HG02642 (cell line): Measurements from ENCODE around the gene MMAB.
"Not testable (repeated sequence)": the region's sequence is repeated elsewhere in the genome, so short reads cannot be mapped to it uniquely, and the experiment has no call there.

Source experiments
- ATAC-seq: cut with Tn5 transposase; IDR thresholded peaks from one replicate; pipeline ENCODE4 v1.9.1; 2021; ENCODE audit warnings: mild to moderate bottlenecking; ENCODE audit not compliant: unreplicated experiment, poor library complexity

Gene MMAB

DNA sequence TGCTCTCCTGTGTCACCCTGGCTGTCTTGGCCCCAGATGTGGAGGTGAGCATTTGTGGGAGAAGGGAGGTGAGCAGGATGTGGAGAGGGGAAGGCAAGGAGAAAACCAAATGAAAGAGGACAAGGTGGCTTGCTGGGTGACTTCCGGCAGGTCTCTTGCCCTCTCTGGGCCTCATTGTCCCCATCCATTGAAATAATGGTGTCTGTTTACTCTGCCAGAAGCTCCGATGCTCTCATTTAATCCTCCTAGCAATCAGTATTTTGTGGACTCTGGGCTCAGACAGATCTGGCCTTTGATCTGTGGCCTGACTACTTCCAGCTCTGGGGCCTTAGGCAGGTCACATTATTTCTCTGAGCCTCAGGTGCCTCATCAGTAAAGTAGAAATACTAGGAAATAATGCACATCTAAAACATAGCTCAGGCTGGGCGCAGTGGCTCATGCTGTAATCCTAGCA lies 30.9 kb upstream of the MMAB start:
- no peak for ATAC-seq

DNA sequence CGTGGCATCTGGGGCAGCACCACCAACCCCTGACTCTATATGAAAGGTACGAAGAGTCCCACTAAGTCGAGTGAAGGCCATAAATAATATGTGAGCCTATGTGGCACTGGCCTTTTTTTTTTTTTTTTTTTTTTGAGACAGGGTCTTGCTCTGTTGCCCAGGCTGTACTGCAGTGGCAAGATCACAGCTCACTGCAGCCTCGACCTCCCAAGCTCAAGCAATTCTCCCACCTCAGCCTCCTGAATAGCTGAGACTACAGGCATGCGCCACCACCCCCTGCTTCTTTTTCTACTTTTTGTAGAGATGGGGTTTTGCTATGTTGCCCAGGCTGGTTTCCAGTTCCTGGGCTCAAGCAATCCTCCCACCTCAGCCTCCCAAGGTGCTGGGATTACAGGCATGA lies 28.8 kb upstream of the MMAB start:
- not testable (repeated sequence) for ATAC-seq

DNA sequence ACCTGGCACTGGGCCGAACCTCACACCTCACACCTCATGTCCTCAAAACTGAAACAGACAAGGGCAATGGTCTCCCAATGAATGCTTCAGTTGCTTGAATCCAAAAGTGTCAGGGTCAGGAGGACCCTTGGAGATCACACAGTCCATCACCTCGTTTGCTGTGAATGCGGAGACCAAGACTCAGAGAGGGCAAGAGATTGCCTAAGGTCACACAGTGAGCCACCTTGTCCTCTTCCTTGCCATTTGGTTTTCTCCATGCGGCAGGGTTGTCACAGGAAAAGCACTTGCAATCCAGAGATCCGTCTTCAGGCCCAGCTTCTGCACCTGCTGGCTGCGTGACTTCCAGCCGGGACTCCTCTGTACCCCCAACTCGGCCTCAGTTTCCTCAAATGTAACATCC lies 28.3 kb upstream of the MMAB start:
- no peak for ATAC-seq

DNA sequence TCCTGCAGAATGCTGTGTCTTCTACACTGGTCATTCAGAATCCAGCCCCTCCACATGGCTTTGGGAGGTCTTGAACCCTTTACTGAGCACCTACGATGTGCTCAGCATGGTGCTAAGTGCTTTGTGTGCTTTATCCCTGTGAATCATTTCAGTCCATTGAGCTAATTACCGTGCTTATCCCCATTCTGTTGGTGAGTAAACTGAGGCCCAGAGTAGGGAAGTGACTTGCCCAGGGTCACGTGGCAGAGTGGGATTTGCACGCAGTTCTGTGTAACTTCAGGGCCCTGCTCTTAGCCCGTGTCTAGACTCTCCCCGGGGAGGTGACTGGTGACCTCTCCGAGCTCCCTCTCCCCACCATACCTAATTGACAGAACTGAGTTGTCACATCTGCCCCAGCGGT lies 27.7 kb upstream of the MMAB start:
- ATAC-seq = no peak

DNA sequence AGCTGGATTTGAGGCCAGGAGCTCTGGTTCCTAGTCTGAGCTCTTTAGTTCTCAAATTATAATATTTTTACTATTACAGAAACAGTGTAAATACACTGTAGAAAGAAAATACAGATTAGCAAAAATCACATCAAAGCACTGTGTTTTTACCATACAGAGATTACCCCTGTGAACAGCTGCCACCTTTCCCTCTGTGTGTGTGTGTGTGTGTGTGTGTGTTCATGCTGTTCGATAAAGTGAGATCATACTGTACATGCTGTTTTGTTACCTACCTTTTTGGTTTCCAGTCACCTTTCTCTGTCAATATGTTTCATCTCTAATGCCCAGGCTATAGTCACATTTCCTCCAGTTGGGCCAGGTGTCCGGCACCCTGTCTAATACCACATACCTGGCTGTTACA lies 27.2 kb upstream of the MMAB start:
- ATAC-seq = no peak

DNA sequence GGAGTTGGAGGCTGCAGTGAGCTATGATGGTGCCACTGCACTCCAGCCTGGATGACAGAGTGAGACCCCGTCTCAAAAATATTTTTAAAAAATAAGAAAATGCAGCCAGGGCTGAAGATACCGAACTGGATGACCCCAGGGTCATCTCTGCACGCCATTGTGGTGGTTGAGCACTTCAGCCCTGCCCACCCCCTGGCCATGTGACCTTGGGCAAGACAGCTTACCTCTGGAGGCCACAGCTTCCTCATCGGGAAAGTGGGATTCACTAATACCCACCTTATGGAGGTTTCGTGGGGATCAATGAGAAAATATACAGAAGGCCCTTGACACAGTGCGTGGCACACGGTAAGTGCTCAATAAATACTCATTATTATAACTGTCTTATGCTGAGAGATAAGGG lies 25.8 kb upstream of the MMAB start:
- ATAC-seq = no peak

DNA sequence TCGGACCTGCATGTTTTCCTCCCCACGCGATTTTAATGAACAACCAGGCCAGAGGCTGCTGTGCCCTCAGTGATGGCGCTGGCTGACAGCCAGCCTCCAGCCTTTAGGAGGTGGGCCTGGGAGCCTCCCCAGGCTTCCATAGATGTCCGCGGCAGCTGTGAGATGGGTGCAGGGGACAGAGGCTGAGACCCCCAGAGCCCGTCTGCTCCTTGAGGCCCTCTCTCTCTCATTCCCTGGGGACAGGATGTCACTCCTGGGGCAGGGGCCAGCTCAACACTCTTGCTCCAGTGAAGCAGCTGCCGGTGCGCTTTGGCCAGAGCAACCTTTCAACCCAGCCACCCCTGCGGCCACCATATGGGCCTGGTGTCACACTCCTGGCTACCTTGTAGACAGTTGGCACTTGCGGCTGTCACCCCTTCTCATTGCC lies 25.1 kb upstream of the MMAB start:
- no peak for ATAC-seq

DNA sequence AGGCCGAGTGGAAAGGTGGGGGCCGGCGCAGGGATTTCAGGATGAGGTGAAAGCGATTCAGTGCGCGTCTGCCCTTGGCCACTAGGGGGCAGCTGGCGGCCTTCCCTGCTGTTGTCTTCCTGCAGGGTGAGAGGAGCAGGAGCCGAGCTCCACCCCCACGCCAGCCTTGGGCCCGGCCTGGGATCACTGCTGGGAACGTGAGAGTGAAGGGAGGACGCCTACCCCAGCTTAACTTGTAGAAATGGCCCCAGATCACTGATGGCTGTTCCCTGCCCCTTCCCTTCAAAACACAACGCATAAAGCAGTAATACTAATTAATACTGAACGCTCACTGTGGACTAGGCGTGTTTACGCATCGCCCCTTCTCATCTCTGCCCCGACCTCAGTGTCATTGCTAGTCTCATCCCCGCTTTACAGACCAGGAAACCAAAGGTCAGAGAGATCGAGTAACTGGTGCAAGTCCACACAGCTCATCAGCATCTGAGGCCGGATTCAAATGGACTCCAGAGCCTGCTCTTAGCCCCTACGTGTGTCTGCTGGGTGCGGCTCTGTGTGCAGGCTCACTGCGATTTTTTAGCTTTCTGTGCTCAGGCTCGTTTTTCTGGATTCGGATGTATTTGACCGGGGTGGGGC lies 24.6 kb upstream of the MMAB start:
- ATAC-seq = peak; percentile 51

DNA sequence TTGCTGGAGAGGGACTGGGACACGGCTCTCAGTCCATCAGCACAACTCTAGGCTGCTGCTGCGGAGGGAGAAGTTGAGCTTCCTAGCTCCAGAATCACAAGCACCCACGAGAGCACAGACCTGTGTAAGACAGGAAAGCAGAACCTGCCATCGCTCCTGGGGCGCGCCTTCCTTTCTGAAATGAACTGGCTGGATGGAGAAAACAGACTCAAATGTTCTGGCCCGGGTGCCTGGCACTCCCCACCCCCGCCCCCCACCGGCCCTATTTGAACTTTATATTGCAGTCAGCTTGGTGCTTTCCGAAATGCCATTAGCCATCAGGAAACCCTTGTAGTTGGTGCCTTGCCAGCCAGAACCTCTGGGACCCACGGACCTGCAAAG lies 24.1 kb upstream of the MMAB start:
- ATAC-seq = no peak

DNA sequence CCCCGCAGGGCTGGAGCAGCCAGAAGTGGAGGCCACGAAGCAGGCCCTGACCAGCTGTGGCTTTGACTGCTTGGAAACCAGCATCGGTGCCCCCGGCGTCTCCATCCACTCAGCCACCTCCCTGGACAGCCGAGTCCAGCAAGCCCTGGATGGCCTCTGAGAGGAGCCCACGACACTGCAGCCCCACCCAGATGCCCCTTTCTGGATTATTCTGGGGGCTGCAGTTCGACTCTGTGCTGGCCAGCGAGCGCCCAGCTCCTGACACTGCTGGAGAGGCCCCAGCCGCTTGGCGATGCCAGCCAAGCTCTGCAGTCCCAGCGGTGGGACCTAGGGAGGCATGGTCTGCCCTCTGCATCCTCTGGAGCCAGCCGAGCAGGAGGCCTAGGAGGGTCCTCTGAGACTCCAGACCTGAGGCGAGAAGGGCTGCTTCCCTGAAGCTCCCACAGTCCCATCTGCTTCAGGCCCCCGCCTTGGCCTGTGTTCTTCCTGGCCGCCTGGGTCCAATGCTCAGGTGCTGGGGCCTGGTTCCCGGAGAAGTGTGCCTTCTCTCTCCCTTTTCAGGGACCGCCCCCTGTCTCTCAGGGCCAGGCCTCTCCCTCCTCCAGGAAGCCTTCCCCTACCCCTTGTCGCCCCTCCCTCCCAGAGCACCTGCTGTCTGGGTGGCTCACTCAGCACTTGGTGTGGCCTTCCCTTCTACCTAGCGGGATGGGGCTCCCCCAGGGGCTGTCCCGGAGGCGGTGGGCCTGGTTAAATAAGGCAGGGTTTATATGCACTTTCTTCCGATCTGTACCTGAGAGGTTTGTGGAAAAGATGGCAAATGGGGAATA lies 23.3 kb upstream of the MMAB start:
- ATAC-seq = no peak

DNA sequence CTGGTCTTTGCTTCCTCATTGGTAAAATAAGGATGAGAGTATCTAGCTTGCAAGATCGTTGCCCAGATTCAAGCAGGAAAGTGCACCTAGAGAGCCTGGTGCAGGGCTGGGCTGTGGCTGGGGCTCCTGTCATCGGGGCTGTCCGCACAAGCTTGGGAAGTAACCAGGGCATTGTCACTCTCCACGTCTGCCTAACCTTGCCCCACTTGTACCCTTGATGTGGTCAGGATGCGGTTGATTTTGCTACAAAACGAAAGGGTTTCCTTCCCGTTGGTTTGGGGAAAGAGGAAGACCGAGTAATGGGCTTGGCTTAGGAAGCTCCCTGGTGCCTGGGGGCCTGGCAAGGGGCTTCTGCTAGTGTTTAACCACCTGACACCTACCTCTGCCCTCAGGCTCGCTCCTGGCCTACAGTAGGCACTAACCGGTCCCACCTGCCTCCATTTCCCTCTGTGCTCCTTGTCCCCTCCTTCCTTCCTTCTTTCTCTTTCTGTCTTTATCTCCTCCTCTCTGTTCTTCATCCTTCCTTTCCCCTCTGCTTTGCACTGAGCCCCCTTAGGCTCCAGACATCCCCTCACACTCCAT lies 22.1 kb upstream of the MMAB start:
- ATAC-seq = no peak

DNA sequence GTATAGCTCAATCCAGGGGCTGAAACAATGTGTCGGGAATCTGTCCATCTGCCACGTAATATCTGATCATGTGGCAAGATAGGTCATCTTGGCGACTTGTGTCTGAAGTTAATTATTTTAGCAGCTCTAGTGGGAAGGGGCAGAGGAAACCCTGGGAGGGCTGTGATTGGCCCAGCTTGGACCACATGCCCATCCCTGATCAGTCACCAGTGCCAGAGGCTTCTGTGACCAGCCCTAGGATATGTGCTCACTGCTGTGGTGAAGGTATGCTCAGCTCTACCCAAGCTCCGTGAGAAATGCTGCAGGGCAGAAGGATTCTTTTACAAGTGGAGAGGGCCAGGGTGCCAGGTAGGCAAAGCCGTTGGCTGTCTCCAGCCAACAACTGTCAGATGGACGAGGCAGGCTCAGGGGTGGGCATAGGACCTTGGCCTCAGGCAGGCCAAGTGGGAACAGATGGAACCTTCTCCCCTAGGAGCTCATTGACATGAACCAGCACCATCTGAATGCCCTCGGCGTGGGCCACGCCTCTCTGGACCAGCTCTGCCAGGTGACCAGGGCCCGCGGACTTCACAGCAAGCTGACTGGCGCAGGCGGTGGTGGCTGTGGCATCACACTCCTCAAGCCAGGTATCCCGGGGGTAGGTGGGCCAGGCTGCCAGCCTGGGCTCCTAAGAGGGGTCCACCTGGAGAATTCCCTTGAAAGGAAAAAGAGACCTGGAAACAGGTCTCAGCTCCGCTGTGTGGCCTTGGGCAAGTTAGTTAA lies 21.4 kb upstream of the MMAB start:
- ATAC-seq = no peak

DNA sequence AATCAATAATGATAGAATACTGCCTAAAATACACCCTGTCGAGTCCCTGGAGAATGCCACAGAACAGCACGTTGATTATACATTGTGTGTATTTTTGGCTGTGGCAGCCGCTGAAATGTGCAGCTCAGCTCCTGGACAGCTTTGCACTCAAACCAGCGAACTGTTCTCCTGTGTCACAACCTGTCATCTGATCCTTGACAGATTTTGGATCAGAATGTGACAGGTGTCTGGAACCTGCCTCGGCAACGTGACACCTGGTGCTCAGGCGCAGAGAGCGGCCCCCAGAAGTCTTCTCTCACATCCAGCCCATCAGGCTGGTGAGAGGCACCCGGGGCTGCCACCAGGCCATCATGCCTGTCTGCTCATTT lies 19.6 kb upstream of the MMAB start:
- no peak for ATAC-seq

DNA sequence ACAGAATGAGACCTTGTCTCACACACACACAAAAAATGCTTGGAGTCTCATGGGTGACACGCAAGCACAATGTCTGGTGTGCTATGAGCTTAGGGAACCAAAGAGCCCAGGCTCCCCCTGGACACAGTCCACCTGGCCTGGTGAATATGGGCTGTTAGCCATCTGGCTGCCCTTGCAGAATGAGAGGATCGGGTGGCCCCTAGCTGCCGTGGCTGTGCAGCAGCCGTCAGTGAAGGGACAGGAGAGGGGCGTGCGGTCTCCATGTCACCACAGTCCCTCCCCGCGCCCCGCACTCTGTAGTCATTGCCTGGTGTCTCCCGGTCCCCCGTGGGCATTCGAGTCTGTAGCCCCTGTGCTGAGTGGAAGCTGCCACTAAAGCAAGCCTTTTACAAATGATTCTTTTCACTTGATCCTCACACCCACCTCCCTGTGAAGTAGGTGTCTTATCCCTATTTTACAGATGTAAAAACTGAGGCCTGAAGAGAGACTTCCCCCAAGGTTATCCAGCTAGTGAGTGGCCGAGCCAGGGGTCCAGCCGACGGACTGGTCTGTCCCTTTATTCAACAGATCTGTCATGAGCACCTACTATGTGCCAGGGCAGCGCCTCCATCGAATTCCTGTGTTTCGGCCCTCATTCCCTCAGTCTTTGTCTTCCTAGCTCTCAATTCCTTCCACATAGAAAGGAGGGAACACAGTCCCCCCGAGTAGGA lies 19.0 kb upstream of the MMAB start:
- ATAC-seq = no peak

DNA sequence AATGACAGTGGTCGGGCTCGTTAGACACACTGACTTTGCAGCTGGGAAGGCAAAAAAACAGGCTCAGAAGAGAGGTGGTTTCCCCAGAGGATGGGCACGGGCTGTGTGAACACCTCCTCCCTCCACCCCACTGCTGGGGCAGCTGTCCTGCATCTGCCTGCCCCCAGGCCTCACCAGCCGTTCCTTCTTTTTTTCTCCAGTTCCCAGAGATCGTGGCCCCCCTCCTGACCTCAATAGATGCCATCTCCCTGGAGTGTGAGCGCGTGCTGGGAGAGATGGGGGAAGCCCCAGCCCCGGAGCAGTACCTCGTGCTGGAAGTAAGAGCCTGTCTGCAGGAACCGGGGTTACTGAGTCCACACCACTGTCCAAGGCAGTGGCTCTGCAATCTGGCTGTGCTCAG lies 17.7 kb upstream of the MMAB start:
- ATAC-seq = no peak

DNA sequence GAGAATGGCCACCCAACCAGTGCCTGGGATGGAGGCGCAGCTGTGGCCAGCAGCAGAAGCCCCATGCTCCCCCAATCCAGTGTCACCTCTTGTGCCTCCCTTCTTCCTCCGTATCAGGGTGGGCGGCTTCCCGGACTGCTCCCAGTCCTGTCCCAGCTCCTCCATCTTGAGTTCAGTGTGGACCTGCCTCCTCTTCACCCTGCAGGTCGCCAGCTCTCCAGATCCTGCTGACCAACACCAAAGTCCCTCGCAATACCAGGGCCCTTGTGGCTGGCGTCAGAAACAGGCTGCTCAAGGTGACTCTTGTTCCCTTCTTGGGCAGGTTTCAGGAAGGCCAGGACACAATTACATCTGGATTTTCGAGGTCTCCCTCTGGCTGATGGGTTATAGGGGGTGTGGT lies 17.3 kb upstream of the MMAB start:
- no peak for ATAC-seq

DNA sequence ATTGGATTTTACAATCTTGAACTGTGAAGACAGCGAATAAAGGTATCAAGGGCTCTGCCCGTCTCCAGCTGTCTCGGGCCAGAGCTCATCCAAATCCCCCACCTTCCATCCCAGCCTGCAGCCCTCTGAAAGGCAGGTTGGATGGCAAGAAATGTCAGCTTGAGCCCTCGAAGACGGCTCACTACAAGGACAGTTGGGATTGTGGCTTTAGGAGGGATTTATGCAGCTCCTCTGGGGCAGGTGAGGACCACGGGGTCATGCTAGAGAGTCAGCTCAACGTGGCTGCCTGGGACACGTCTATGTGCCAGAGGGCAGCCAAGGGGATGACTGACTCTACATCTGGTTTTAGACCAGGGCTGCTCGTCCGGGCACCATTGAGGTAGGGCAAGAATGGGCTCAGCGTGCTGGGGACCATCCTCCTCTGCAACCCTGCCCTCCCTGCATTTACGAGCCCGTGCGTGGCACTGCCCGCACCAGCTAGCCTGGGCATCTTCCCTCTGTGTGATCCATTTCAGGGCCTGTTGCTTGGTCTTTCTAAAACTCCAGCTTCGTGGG lies 16.5 kb upstream of the MMAB start:
- no peak for ATAC-seq

DNA sequence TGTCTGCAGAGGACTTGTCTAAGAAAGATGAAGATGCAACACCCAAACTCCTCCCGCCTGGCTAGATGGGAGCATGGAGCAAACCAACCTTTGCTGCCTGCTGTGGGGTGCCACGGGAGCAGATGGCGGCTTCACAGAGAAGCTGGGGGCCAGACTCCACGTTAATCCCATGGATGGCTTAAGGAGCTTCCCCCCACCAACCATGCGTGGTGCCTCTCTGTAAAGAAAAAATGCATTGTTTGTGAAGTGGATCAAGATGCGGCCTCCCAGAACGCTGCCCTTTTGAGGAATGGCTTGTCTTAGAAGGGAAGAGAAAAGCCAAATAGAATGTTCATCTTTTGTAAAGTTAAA lies 15.9 kb upstream of the MMAB start:
- ATAC-seq = no peak

DNA sequence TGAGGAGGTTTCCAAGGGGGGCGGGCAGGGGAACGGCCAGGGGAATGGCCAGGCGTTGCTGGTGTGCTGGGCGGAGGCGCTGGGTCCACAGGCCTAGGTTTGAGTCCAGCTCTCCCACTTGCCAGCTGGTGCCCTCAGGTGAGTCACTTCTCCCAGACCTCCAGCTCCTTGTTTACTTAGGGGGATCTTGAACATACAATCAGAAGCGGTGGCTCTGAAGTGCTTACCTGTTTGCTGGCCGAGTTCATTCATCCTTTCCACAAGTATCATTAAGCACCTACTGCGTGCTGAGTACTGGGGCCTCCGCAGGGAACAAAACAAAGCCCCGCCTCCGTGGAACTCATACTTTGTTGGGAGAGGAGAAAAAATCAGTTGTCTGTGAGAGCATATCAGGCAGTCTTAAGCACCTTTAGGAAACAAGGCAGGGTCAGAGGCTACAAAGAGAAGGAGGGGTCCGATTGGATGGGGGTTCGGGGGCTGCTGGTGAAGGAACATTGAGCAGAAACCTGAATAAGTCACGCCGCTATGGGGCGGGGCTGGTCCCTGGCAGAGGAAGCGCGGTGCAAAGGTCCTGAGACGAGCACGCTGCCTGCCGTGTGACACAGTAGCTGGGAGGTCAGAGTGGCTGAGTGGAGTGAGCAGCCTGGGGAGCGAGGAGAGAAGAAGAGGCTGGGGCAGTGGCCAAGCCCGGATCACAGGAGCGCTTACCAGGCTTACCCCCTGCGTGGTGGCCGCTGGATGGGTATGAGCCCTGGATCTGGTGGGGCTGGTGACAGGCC lies 15.3 kb upstream of the MMAB start:
- no peak for ATAC-seq
